K562 (cell line): Measurements from ENCODE around the gene BEST3. TPM values are rescaled to one million over a fixed set of nuclear protein-coding genes. Genes with fewer than 3 reads are reported as not detected.

ENCODE experiments used
- CLOCK ChIP-seq: fragments of 250-450 bp; sonication (Bioruptor Pico); IDR thresholded peaks from 2 replicates; pipeline ENCODE4 v1.4.0; 2020; ENCODE audit warnings: mild to moderate bottlenecking, moderate library complexity, borderline replicate concordance
- CREM ChIP-seq: IDR thresholded peaks from 2 replicates; pipeline ENCODE4 v1.6.1; 2014; ENCODE audit warnings: antibody characterized with exemption, low read depth
- DDX20 ChIP-seq: fragments of 450-650 bp; IDR thresholded peaks from 2 replicates; pipeline ENCODE4 v1.6.1; 2016; ENCODE audit warnings: missing genetic modification characterization, low read depth, mild to moderate bottlenecking, missing compliant biosample characterization, moderate library complexity
- EP300 ChIP-seq: IDR thresholded peaks from 2 replicates; pipeline ENCODE4 v1.6.1; 2012; ENCODE audit warnings: low read length, improper control_type of control experiment
- ERF ChIP-seq: fragments of 450-650 bp; formaldehyde crosslinking; IDR thresholded peaks from 2 replicates; pipeline ENCODE4 v1.4.0; 2020; ENCODE audit warnings: mild to moderate bottlenecking, mixed read lengths
- FOXA1 ChIP-seq: fragments of 450-650 bp; IDR thresholded peaks from 2 replicates; pipeline ENCODE4 v1.6.1; 2016; ENCODE audit warnings: mild to moderate bottlenecking, borderline replicate concordance
- FUS ChIP-seq: fragments of 200-400 bp; formaldehyde crosslinking; optimal IDR thresholded peaks from 2 replicates; pipeline ENCODE3; 2017; ENCODE audit warnings: low read depth, low read length
- KDM1A ChIP-seq, 2 experiments: fragments of 450-650 bp; IDR thresholded peaks; 2 replicates each; pipeline ENCODE4 v1.6.1; 2016; ENCODE audit warnings: mild to moderate bottlenecking in 2 of 2
- MAFF ChIP-seq: IDR thresholded peaks from 2 replicates; pipeline ENCODE4 v1.6.1; 2012; ENCODE audit warnings: low read length, improper control_type of control experiment
- MTF1 ChIP-seq: fragments of 250-450 bp; sonication (Bioruptor Pico); IDR thresholded peaks from 2 replicates; pipeline ENCODE4 v1.9.0; 2021; ENCODE audit warnings: moderate library complexity, mild to moderate bottlenecking, inconsistent platforms, borderline replicate concordance
- NFRKB ChIP-seq: fragments of 450-650 bp; IDR thresholded peaks from 2 replicates; pipeline ENCODE4 v1.6.1; 2016; ENCODE audit warnings: low read depth
- PRDM10 ChIP-seq: fragments of 450-650 bp; IDR thresholded peaks from 2 replicates; pipeline ENCODE4 v1.6.1; 2018; ENCODE audit not compliant: partially characterized antibody
- RBM15 ChIP-seq: fragments of 200-400 bp; formaldehyde crosslinking; IDR thresholded peaks from 2 replicates; pipeline ENCODE4 v1.6.1; 2018; ENCODE audit warnings: mild to moderate bottlenecking, low read length, moderate library complexity; ENCODE audit not compliant: insufficient read depth
- SMAD4 ChIP-seq: fragments of 250-450 bp; sonication (Bioruptor Pico); conservative IDR thresholded peaks from 2 replicates; pipeline ENCODE4 v1.8.0; 2021; ENCODE audit warnings: inconsistent platforms, mild to moderate bottlenecking, moderate library complexity
- SOX6 ChIP-seq: fragments of 450-650 bp; IDR thresholded peaks from 2 replicates; pipeline ENCODE4 v1.6.1; 2014; ENCODE audit warnings: mild to moderate bottlenecking
- SREBF2 ChIP-seq: sonication (generic); formaldehyde crosslinking; IDR thresholded peaks from 2 replicates; pipeline ENCODE4 v1.4.0; 2020; ENCODE audit warnings: mild to moderate bottlenecking, missing genetic modification reagents
- TEAD2 ChIP-seq: fragments of 450-650 bp; IDR thresholded peaks from 2 replicates; pipeline ENCODE4 v1.6.1; 2016; ENCODE audit warnings: missing genetic modification characterization, control low read depth, missing compliant biosample characterization
- XRCC4 ChIP-seq: IDR thresholded peaks from one replicate; pipeline ENCODE4 v1.6.1; 2011; ENCODE audit not compliant: insufficient read depth, insufficient read length; ENCODE audit errors: extremely low read depth
- ZBTB1 ChIP-seq: sonication (generic); formaldehyde crosslinking; IDR thresholded peaks from 2 replicates; pipeline ENCODE4 v1.8.1; 2023; ENCODE audit warnings: missing genetic modification reagents, low read depth, mild to moderate bottlenecking, borderline replicate concordance
- ZNF133 ChIP-seq: fragments of 250-450 bp; sonication (Bioruptor Pico); IDR thresholded peaks from 2 replicates; pipeline ENCODE4 v1.4.0; 2020; ENCODE audit warnings: mild to moderate bottlenecking
- ZNF24 ChIP-seq: fragments of 450-650 bp; IDR thresholded peaks from 2 replicates; pipeline ENCODE4 v1.6.1; 2016
- ZNF511 ChIP-seq: sonication (generic); formaldehyde crosslinking; IDR thresholded peaks from 2 replicates; pipeline ENCODE4 v1.8.0; 2022; ENCODE audit warnings: mild to moderate bottlenecking, missing genetic modification reagents
- ZNF586 ChIP-seq: fragments of 450-650 bp; formaldehyde crosslinking; conservative IDR thresholded peaks from 2 replicates; pipeline ENCODE4 v1.4.0; 2020; ENCODE audit warnings: mild to moderate bottlenecking, moderate library complexity
- ZNF778 ChIP-seq: fragments of 450-650 bp; formaldehyde crosslinking; IDR thresholded peaks from 2 replicates; pipeline ENCODE4 v1.4.0; 2020; ENCODE audit warnings: mild to moderate bottlenecking, moderate library complexity
- polyA plus RNA-seq, 8 experiments: library from polyadenylated mRNA; depleted of rRNA in 4 of 8; stranded (reverse) in 5 of 8; unstranded in 3 of 8; fragments of >200 nt; fragmentation: Nextera tagmentation in 2 of 8; fragmentation: Illumina TruSeq in 1 of 8; extraction: Ambion mirVana in 2 of 8; extraction: Trizol in 1 of 8; gene quantifications; 2 replicates each; pipeline versions ENCODE4 v1.2.1 to v1.2.3, GENCODE V29; 2011 to 2014; ENCODE audit warnings: inconsistent platforms in 1 of 8, missing spikeins in 1 of 8
- total RNA-seq, 7 experiments: library from RNA; depleted of rRNA in 6 of 7; stranded (reverse); fragments of >200 nt in 6 of 7; fragmentation: Illumina TruSeq in 2 of 7; extraction: Trizol in 2 of 7; gene quantifications; 2 replicates each; pipeline versions ENCODE4 v1.2.1 to v1.2.3, GENCODE V29; 2011 to 2021; ENCODE audit warnings: low replicate concordance in 1 of 7

BEST3 gene
- total and polyA plus RNA-seq, 9 of the 15 experiments (the other 6 are each of a cell fraction or from before 2014, with no cell fraction given), result 0.15 TPM; not detected in 8

- TF ChIP-seq CREM (no peak), PRDM10 (peak; percentile 7), SMAD4 (CRISPR knock-in tag) (peak; percentile 57; the same call in 1 of the 2 replicates), SOX6 (peak; percentile 42; the same call in 1 of the 2 replicates), FUS (no peak), CLOCK (CRISPR knock-in tag) (no peak), ZNF586 (CRISPR knock-in tag) (no peak), ZNF511 (CRISPR knock-in tag) (no peak), MTF1 (CRISPR knock-in tag) (no peak), ZNF133 (no peak), ZNF24 (no peak), NFRKB (0 out of 2 replicates have a peak, but pooled peaks have one; percentile 37), ZNF778 (CRISPR knock-in tag) (no peak), XRCC4 (no peak), EP300 (peak; percentile 48; the same call in 1 of the 2 replicates), MAFF (peak; percentile 92), KDM1A (IDR thresholded peaks at IDR 0.05) (peak; percentile 81 to 84), RBM15 (no peak), ZBTB1 (no peak), FOXA1 (no peak), DDX20 (tag) (no peak), TEAD2 (tag) (no peak), ERF (CRISPR knock-in tag) (no peak), SREBF2 (CRISPR knock-in tag) (no peak)
These were observed 41.5 kb downstream of the BEST3 start (continued) for GRCh38 chr12:69657376-69658137.
